Smooth muscle cell (in vitro differentiated cells): ENCODE measurements around the gene PARD6B. TPM values are rescaled to one million over a fixed set of nuclear protein-coding genes. Genes with fewer than 3 reads are reported as not detected.

Experiments
- DNase-seq: peaks from one replicate; lab custom pipeline; 2025; ENCODE audit not compliant: unreplicated experiment; lab: John Stamatoyannopoulos, UW
- H2AFZ ChIP-seq: fragments of 200-600 bp; sonication (generic); 2 replicates; pipeline ENCODE4 v1.6.0; 2016; ENCODE audit warnings: antibody characterized with exemption, low read depth, mild to moderate bottlenecking
- H3F3A ChIP-seq: fragments of 200-600 bp; sonication (generic); 2 replicates; pipeline ENCODE4 v1.6.0; 2017; ENCODE audit warnings: antibody characterized with exemption, low read depth
- H3K27ac ChIP-seq: fragments of 200-600 bp; sonication (generic); 2 replicates; pipeline ENCODE4 v1.5.1; 2016; ENCODE audit warnings: low read depth, mild to moderate bottlenecking
- H3K27me3 ChIP-seq: fragments of 200-600 bp; sonication (generic); 2 replicates; pipeline ENCODE4 v1.6.1; 2016; ENCODE audit warnings: low read depth, mild to moderate bottlenecking
- H3K36me3 ChIP-seq: fragments of 200-600 bp; sonication (generic); 2 replicates; pipeline ENCODE4 v1.5.1; 2016; ENCODE audit warnings: low read depth
- H3K4me1 ChIP-seq: fragments of 200-600 bp; sonication (generic); 2 replicates; pipeline ENCODE4 v1.5.1; 2016; ENCODE audit warnings: low read depth
- H3K4me2 ChIP-seq: fragments of 200-600 bp; sonication (generic); 2 replicates; pipeline ENCODE4 v1.6.0; 2016; ENCODE audit warnings: mild to moderate bottlenecking
- H3K4me3 ChIP-seq: fragments of 200-600 bp; sonication (generic); 2 replicates; pipeline ENCODE4 v1.5.1; 2016; ENCODE audit warnings: mild to moderate bottlenecking
- H3K79me2 ChIP-seq: fragments of 200-600 bp; sonication (generic); 2 replicates; pipeline ENCODE4 v1.6.0; 2016; ENCODE audit warnings: low read depth, mild to moderate bottlenecking
- H3K9ac ChIP-seq: fragments of 200-600 bp; sonication (generic); 2 replicates; pipeline ENCODE4 v1.6.0; 2016; ENCODE audit warnings: low read depth
- H3K9me3 ChIP-seq: fragments of 200-600 bp; sonication (generic); replicated peaks from 2 replicates; pipeline ENCODE4 v1.5.1; 2016; ENCODE audit warnings: low read depth
- H4K20me1 ChIP-seq: fragments of 200-600 bp; sonication (generic); 2 replicates; pipeline ENCODE4 v1.6.0; 2016; ENCODE audit warnings: low read depth
- CTCF ChIP-seq: fragments of 200-600 bp; sonication (generic); IDR thresholded peaks from 2 replicates; pipeline ENCODE4 v1.5.1; 2017; ENCODE audit warnings: borderline replicate concordance, mild to moderate bottlenecking, antibody characterized with exemption; ENCODE audit not compliant: insufficient read depth, poor library complexity, severe bottlenecking
- WGBS: methylation state at CpG from one replicate; pipeline ENCODE4 v1.1.7; 2016; ENCODE audit warnings: low lambda C conversion rate; 5-methylcytosine and 5-hydroxymethylcytosine counted together
- polyA plus RNA-seq: library from polyadenylated mRNA; unstranded; fragments of >200 nt; fragmentation: Nextera tagmentation; extraction: Ambion mirVana; gene quantifications from 2 replicates; pipeline ENCODE4 v1.2.1, GENCODE V29; 2016
- total RNA-seq: library from RNA; depleted of rRNA; stranded (reverse); fragments of >200 nt; gene quantifications from 2 replicates; pipeline ENCODE4 v1.2.3, GENCODE V29; 2014

PARD6B gene
- total and polyA plus RNA-seq, 2 experiments from 2014 or later = 0.26 to 6.5 TPM

DNA sequence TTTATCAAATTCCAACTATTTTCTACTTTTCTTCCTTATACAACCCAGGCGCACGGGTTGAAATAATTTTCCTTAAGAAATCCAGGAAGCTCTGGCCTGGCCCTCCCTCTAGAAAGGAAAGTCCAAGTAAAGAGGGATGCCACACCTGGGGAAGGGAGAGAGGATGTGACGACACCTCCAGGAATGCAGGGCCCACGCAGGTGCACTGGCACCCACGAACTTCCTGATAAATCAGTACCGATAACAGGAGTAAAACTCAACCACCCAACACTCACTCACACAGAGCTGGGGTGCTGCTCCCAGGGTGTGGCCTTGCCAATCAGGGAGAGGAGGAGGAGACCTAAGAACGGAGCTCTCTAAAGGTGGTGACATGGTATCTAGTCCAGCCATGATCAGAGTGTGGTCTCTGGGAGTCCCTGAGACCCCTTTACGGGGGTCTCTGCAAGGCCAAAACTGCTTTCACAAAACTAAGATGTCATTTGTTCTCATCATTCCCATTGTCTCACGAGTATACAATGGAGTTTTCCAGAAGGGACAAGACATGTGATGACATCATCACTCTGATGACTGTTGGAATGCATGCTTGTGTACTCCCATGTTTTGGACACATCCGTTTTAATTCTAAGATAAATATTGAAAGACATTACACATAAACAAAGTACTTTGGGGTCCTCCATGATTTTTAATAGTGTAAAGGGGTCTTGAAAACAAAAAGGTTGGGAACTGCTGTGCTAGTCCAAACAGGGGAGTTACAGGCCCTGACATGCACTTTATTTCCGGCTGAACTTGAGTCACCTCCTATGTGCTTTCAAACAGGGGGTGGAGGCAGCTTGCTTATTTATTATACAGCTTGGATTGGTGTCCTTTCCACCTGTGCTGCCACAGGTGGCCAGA lies 2.2 kb upstream of the PARD6B start:
- Histone ChIP-seq H3K4me2 (no peak overlapping the region), H3F3A (peaks cover 23% of the 10 kb centered on the region), H2AFZ (no peak overlapping the region), H3K4me1 (peaks cover 34% of the 10 kb centered on the region), H3K9ac (peak overlapping the region; percentile 75), H3K36me3 (no peaks in the 10 kb centered on the region), H4K20me1 (peaks cover 2% of the 10 kb centered on the region), H3K27me3 (peaks cover 13% of the 10 kb centered on the region), H3K79me2 (peaks cover 4% of the 10 kb centered on the region), H3K4me3 (no peak overlapping the region), H3K9me3 (no peaks in the 10 kb centered on the region), H3K27ac (peak overlapping the region; percentile 85)
- no peak for TF ChIP-seq CTCF
- WGBS = 81% methylated on average over 11 of the region's 11 CpGs
- DNase-seq = no peak

GRCh38 chr20:50729901-50730764 lies 1.2 kb upstream of the PARD6B start:
- TF ChIP-seq CTCF = no peak
- DNase-seq = no peak
- Histone ChIP-seq H3F3A (peaks cover 22% of the 10 kb centered on the region), H3K79me2 (peaks cover 13% of the 10 kb centered on the region), H4K20me1 (peaks cover 2% of the 10 kb centered on the region), H3K27me3 (peaks cover 13% of the 10 kb centered on the region), H3K27ac (peak overlapping the region; percentile 85), H3K4me2 (peak overlapping the region; percentile 93), H2AFZ (peak overlapping the region; percentile 82), H3K9ac (peak overlapping the region; percentile 23), H3K4me3 (peak overlapping the region; percentile 73), H3K36me3 (no peaks in the 10 kb centered on the region), H3K9me3 (no peaks in the 10 kb centered on the region), H3K4me1 (peaks cover 28% of the 10 kb centered on the region)
- WGBS = 34% methylated on average over 21 of the region's 21 CpGs

DNA sequence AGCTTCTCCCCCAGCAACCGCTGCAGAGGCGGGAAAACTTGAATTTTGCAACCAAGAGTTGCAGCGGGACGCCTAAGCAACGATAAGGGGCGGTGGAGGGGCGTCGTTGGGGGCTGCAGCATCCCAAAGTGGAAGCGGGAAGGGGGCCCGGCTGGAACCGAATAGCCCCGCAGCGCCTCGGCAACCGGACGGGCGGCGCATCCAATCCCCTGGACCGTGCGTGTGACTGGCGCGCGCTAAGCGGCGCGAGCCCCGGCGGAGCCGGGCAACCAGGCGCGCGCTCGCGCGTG lies 670 bp upstream of the PARD6B start:
- peak overlapping the region; percentile 73 for H3K4me3 ChIP-seq
- H3K9ac ChIP-seq = no peak overlapping the region
- no peaks in the 10 kb centered on the region for H4K20me1 ChIP-seq
- peak overlapping the region; percentile 82 for H2AFZ ChIP-seq
- under 1% methylated on average over 35 of the region's 35 CpGs for WGBS
- H3K36me3 ChIP-seq = no peaks in the 10 kb centered on the region
- no peak for DNase-seq
- TF ChIP-seq CTCF = no peak
- H3F3A ChIP-seq = peaks cover 17% of the 10 kb centered on the region
- H3K27ac ChIP-seq = peak overlapping the region; percentile 85
- peaks cover 13% of the 10 kb centered on the region for H3K27me3 ChIP-seq
- peaks cover 22% of the 10 kb centered on the region for H3K4me1 ChIP-seq
- H3K9me3 ChIP-seq = no peaks in the 10 kb centered on the region
- peaks cover 16% of the 10 kb centered on the region for H3K79me2 ChIP-seq
- H3K4me2 ChIP-seq = peak overlapping the region; percentile 93
